ENCODE results near the gene PA2G4. TPM values are rescaled to one million over a fixed set of nuclear protein-coding genes. Genes with fewer than 3 reads are reported as not detected.

The PA2G4 gene
- total RNA-seq, 1 donor from 2014 or later = 130 TPM

GRCh38 chr12:56130876-56131275 lies 26.5 kb downstream of the PA2G4 start:
- FAIRE-seq = no peak
- no peaks in the 10 kb centered on the region for H3K9me3 Mint-ChIP-seq (ENCODE audit: unreplicated experiment)

GRCh38 chr12:56134897-56135296 lies 30.5 kb downstream of the PA2G4 start:
- Mint-ChIP-seq H3K27ac (ENCODE audit: unreplicated experiment) (no peak overlapping the region), H3K9me3 (ENCODE audit: unreplicated experiment) (no peaks in the 10 kb centered on the region), H3K4me1 (ENCODE audit: low read depth, unreplicated experiment) (peaks cover 7% of the 10 kb centered on the region), H3K4me3 (ENCODE audit: unreplicated experiment) (no peak overlapping the region), H3K36me3 (ENCODE audit: low read depth, unreplicated experiment) (peaks cover 49% of the 10 kb centered on the region), H3K27me3 (ENCODE audit: low read depth, unreplicated experiment) (no peaks in the 10 kb centered on the region)
- H3K4me2 ChIP-seq (ENCODE audit: low read length) = no peak overlapping the region
- no peak overlapping the region for H3K27ac ChIP-seq (ENCODE audit: low read depth, low read length)
- TF ChIP-seq CTCF (IDR thresholded peaks at IDR 0.05; ENCODE audit: insufficient read depth, low read depth, low read length) (no peak), EZH2 (IDR thresholded peaks at IDR 0.05; ENCODE audit: insufficient read depth, low read length) (no peak)
- peaks cover 23% of the 10 kb centered on the region for H3K79me2 ChIP-seq (ENCODE audit: insufficient read depth, low read length)
- no peak overlapping the region for H2AFZ ChIP-seq (ENCODE audit: low read depth, low read length)
- peaks cover 46% of the 10 kb centered on the region for H3K36me3 ChIP-seq (ENCODE audit: insufficient read depth, low read length)
- DNase-seq (ENCODE audit: low read depth) = no peak
- H3K9ac ChIP-seq (ENCODE audit: low read length) = no peak overlapping the region
- no peaks in the 10 kb centered on the region for H3K4me1 ChIP-seq (ENCODE audit: insufficient read depth, low read length)
- FAIRE-seq = no peak
- H3K4me3 ChIP-seq (ENCODE audit: insufficient read depth, low read depth, low read length) = no peak overlapping the region
- no peaks in the 10 kb centered on the region for H3K9me3 ChIP-seq (ENCODE audit: insufficient read depth, low read depth, low read length)
- H4K20me1 ChIP-seq (ENCODE audit: insufficient read depth, low read length) = peaks cover 19% of the 10 kb centered on the region
- no peaks in the 10 kb centered on the region for H3K27me3 ChIP-seq (ENCODE audit: insufficient read depth, low read length)

More at GRCh38 chr12:56130876-56131275, 26.5 kb downstream of the PA2G4 start:
- Histone ChIP-seq H3K4me3 (ENCODE audit: insufficient read depth, low read depth, low read length) (no peak overlapping the region), H4K20me1 (ENCODE audit: insufficient read depth, low read length) (peaks cover 19% of the 10 kb centered on the region), H3K9me3 (ENCODE audit: insufficient read depth, low read depth, low read length) (no peaks in the 10 kb centered on the region), H3K9ac (ENCODE audit: low read length) (peak overlapping the region; percentile 84), H3K27me3 (ENCODE audit: insufficient read depth, low read length) (no peaks in the 10 kb centered on the region), H2AFZ (ENCODE audit: low read depth, low read length) (no peak overlapping the region), H3K4me1 (ENCODE audit: insufficient read depth, low read length) (peaks cover 13% of the 10 kb centered on the region), H3K4me2 (ENCODE audit: low read length) (peak overlapping the region; percentile 90), H3K27ac (ENCODE audit: low read depth, low read length) (no peak overlapping the region), H3K36me3 (ENCODE audit: insufficient read depth, low read length) (peaks cover 22% of the 10 kb centered on the region), H3K79me2 (ENCODE audit: insufficient read depth, low read length) (peaks cover 45% of the 10 kb centered on the region)
- Mint-ChIP-seq H3K36me3 (ENCODE audit: low read depth, unreplicated experiment) (peaks cover 19% of the 10 kb centered on the region), H3K27me3 (ENCODE audit: low read depth, unreplicated experiment) (no peaks in the 10 kb centered on the region), H3K4me1 (ENCODE audit: low read depth, unreplicated experiment) (peaks cover 22% of the 10 kb centered on the region), H3K4me3 (ENCODE audit: unreplicated experiment) (peak overlapping the region; percentile 98), H3K27ac (ENCODE audit: unreplicated experiment) (no peak overlapping the region)
- TF ChIP-seq CTCF (IDR thresholded peaks at IDR 0.05; ENCODE audit: insufficient read depth, low read depth, low read length) (no peak), EZH2 (IDR thresholded peaks at IDR 0.05; ENCODE audit: insufficient read depth, low read length) (no peak)
- DNase-seq (ENCODE audit: low read depth) = no peak

GRCh38 chr12:56137853-56138571 lies 33.7 kb downstream of the PA2G4 start:
- no peaks in the 10 kb centered on the region for H3K27me3 ChIP-seq (ENCODE audit: insufficient read depth, low read length)

More at GRCh38 chr12:56137853-56138571, 33.7 kb downstream of the PA2G4 start:
- Histone ChIP-seq H3K79me2 (ENCODE audit: insufficient read depth, low read length) (no peaks in the 10 kb centered on the region), H3K27ac (ENCODE audit: low read depth, low read length) (no peak overlapping the region), H3K4me2 (ENCODE audit: low read length) (no peak overlapping the region), H3K9me3 (ENCODE audit: insufficient read depth, low read depth, low read length) (no peaks in the 10 kb centered on the region), H3K4me1 (ENCODE audit: insufficient read depth, low read length) (no peaks in the 10 kb centered on the region), H3K9ac (ENCODE audit: low read length) (no peak overlapping the region), H2AFZ (ENCODE audit: low read depth, low read length) (no peak overlapping the region), H3K36me3 (ENCODE audit: insufficient read depth, low read length) (peaks cover 53% of the 10 kb centered on the region), H4K20me1 (ENCODE audit: insufficient read depth, low read length) (no peaks in the 10 kb centered on the region), H3K4me3 (ENCODE audit: insufficient read depth, low read depth, low read length) (no peak overlapping the region)
- Mint-ChIP-seq H3K27ac (ENCODE audit: unreplicated experiment) (no peak overlapping the region), H3K36me3 (ENCODE audit: low read depth, unreplicated experiment) (peaks cover 59% of the 10 kb centered on the region), H3K4me3 (ENCODE audit: unreplicated experiment) (no peak overlapping the region), H3K4me1 (ENCODE audit: low read depth, unreplicated experiment) (no peaks in the 10 kb centered on the region), H3K9me3 (ENCODE audit: unreplicated experiment) (peaks cover 4% of the 10 kb centered on the region), H3K27me3 (ENCODE audit: low read depth, unreplicated experiment) (no peaks in the 10 kb centered on the region)
- FAIRE-seq (no peak), DNase-seq (ENCODE audit: low read depth) (no peak)
- TF ChIP-seq CTCF (IDR thresholded peaks at IDR 0.05; ENCODE audit: insufficient read depth, low read depth, low read length) (no peak), EZH2 (IDR thresholded peaks at IDR 0.05; ENCODE audit: insufficient read depth, low read length) (no peak)
